Transverse colon (tissue), 4 donors: ENCODE data around the gene STAG1. TPM values are rescaled to one million over a fixed set of nuclear protein-coding genes. Genes with fewer than 3 reads are reported as not detected.

Experiments used
- DNase-seq: peaks from one replicate; pipeline ENCODE4 v3.0.0-alpha.2; 2019
- H3K27ac ChIP-seq, 4 donors: fragments of 200-600 bp; sonication (generic); 2 replicates each; pipeline ENCODE4 v1.5.1; 2016 to 2018; ENCODE audit warnings: inconsistent platforms in 4 of 4
- H3K27me3 ChIP-seq: fragments of 200-600 bp; sonication (generic); 2 replicates; pipeline ENCODE4 v1.5.1; 2017; ENCODE audit warnings: inconsistent platforms
- H3K36me3 ChIP-seq, 4 donors: fragments of 200-600 bp; sonication (generic); 2 replicates each; pipeline ENCODE4 v1.5.1; 2017 to 2019; ENCODE audit warnings: inconsistent platforms in 4 of 4
- H3K4me1 ChIP-seq, 4 donors: fragments of 200-600 bp; sonication (generic); 2 replicates each; pipeline ENCODE4 v1.5.1; 2017 to 2020; ENCODE audit warnings: inconsistent platforms in 4 of 4
- H3K4me3 ChIP-seq, 4 donors: fragments of 200-600 bp; sonication (generic); 1 replicate in 1 of 4; 2 replicates in 3 of 4; pipeline versions ENCODE4 v1.5.1 to v1.6.1; 2017 to 2019; ENCODE audit warnings: inconsistent platforms in 4 of 4
- H3K9me3 ChIP-seq, 2 donors: fragments of 200-600 bp; sonication (generic); 2 replicates each; pipeline ENCODE4 v1.5.1; 2017 to 2019; ENCODE audit warnings: inconsistent platforms in 2 of 2
- CTCF ChIP-seq, 5 experiments: fragments of 200-600 bp in 3 of 5; fragments of 450-650 bp in 2 of 5; sonication (generic) in 3 of 5; IDR thresholded peaks; 1 replicate in 2 of 5; 2 replicates in 3 of 5; pipeline ENCODE4 v1.5.1; 2016 to 2017; ENCODE audit warnings: antibody characterized with exemption in 5 of 5, inconsistent platforms in 3 of 5, mild to moderate bottlenecking in 2 of 5, moderate library complexity in 1 of 5
- EP300 ChIP-seq: sonication (generic); formaldehyde crosslinking; IDR thresholded peaks from one replicate; pipeline ENCODE4 v1.6.1; 2017; ENCODE audit warnings: antibody characterized with exemption, low read depth
- POLR2A ChIP-seq: fragments of 450-650 bp; IDR thresholded peaks from one replicate; pipeline ENCODE4 v1.6.1; 2016; ENCODE audit warnings: antibody characterized with exemption, mild to moderate bottlenecking, moderate library complexity
- POLR2AphosphoS5 ChIP-seq, 3 donors: sonication (generic); formaldehyde crosslinking; IDR thresholded peaks; one replicate each; pipeline ENCODE4 v1.6.1; 2016; ENCODE audit warnings: antibody characterized with exemption in 3 of 3
- WGBS, 2 donors: methylation state at CpG; one replicate each; pipeline ENCODE4 v1.1.5; 2018; ENCODE audit warnings: low coverage in 1 of 2; 5-methylcytosine and 5-hydroxymethylcytosine counted together
- in situ Hi-C, 4 donors: fragments of 200-750 bp; cut with MboI; loops; one replicate each; pipeline versions ENCODE4 v1.15.0 to v1.15.1; 2017; ENCODE audit warnings: low sequenced_read_pairs in 3 of 4, low pct_ligation_motif_present in 1 of 4, low pct_unique_long_range_greater_than_20kb in 1 of 4
- intact Hi-C: fragments of 100-400 bp; cut with DNase I; formaldehyde crosslinking; loops from one replicate; pipeline ENCODE4 v1.15.1; 2023; ENCODE audit warnings: low total_unique reads
- total RNA-seq, 4 donors: library from RNA; depleted of rRNA; stranded (reverse); fragments of >200 nt; gene quantifications; one replicate each; pipeline ENCODE4 v1.1.0, GENCODE V29; 2016

Gene STAG1
- total RNA-seq, 4 donors from 2014 or later, result 14.5 to 57.2 (median 42.2) TPM

- intact Hi-C loops (loop anchor here (5.0 kb wide), 1 partner anchor 622 kb away; no protein-coding TSS in a partner anchor), in situ Hi-C loops (loop anchor here (10.0 to 25.0 kb wide), 6 partner anchors 303 to 624 kb away; partner anchors contain the start of gene STAG1 (in 1 of the 4))
- DNase-seq, result no peak
- 91 to 92% methylated on average over 3 of the region's 3 CpGs for WGBS, 2 donors
- Histone ChIP-seq H3K4me3 (no peak overlapping the region), H3K9me3 (no peaks in the 10 kb centered on the region), H3K36me3 (no peaks in the 10 kb centered on the region), H3K27ac (no peak overlapping the region), H3K27me3 (no peaks in the 10 kb centered on the region), H3K4me1 (peaks cover 0 to 9% (median 3%) of the 10 kb centered on the region in 4 donors)
- TF ChIP-seq EP300 (no peak), POLR2A (no peak), CTCF (IDR thresholded peaks at IDR 0.05) (no peak), POLR2AphosphoS5 (IDR thresholded peaks at IDR 0.05) (no peak)
Observed at GRCh38 chr3:136390574-136390973, 361.6 kb downstream of the STAG1 start.

GRCh38 chr3:136387031-136387430 is 365.1 kb downstream of the STAG1 start:
- 50 to 71% methylated on average over 1 of the region's 1 CpG for WGBS, 2 donors
- no peak overlapping the region for H3K27ac ChIP-seq
- H3K9me3 ChIP-seq, result no peaks in the 10 kb centered on the region
- no peaks in the 10 kb centered on the region for H3K36me3 ChIP-seq
- intact Hi-C loops, result no loop called here
- TF ChIP-seq EP300 (no peak), POLR2AphosphoS5 (IDR thresholded peaks at IDR 0.05) (no peak), CTCF (IDR thresholded peaks at IDR 0.05) (no peak), POLR2A (no peak)
- no peak overlapping the region for H3K4me3 ChIP-seq
- H3K27me3 ChIP-seq, result no peaks in the 10 kb centered on the region
- H3K4me1 ChIP-seq, result peaks cover 0 to 7% (median 3%) of the 10 kb centered on the region in 4 donors
- in situ Hi-C loops, result loop anchor here in 3 of 4 donors (10.0 to 25.0 kb wide), 4 partner anchors 300 to 625 kb away; no protein-coding TSS in a partner anchor
- DNase-seq, result no peak

GRCh38 chr3:136385457-136385856 is 366.7 kb downstream of the STAG1 start:
- H3K27me3 ChIP-seq, result no peaks in the 10 kb centered on the region
- no peak for DNase-seq
- in situ Hi-C loops (loop anchor here in 3 of 4 donors (10.0 to 25.0 kb wide), 4 partner anchors 298 to 627 kb away; no protein-coding TSS in a partner anchor), intact Hi-C loops (no loop called here)
- H3K4me3 ChIP-seq, result no peak overlapping the region
- H3K4me1 ChIP-seq, result no peaks in the 10 kb centered on the region
- no peaks in the 10 kb centered on the region for H3K36me3 ChIP-seq
- 70% methylated on average over 2 of the region's 2 CpGs for WGBS, 2 donors
- no peaks in the 10 kb centered on the region for H3K9me3 ChIP-seq
- no peak overlapping the region for H3K27ac ChIP-seq
- TF ChIP-seq CTCF (IDR thresholded peaks at IDR 0.05) (no peak), POLR2A (no peak), POLR2AphosphoS5 (IDR thresholded peaks at IDR 0.05) (no peak), EP300 (no peak)

- no peak overlapping the region for H3K4me3 ChIP-seq
- TF ChIP-seq POLR2AphosphoS5 (IDR thresholded peaks at IDR 0.05), result no peak
- TF ChIP-seq CTCF (IDR thresholded peaks at IDR 0.05), result no peak
- TF ChIP-seq EP300, result no peak
- no peak for TF ChIP-seq POLR2A
- no peaks in the 10 kb centered on the region for H3K27me3 ChIP-seq
- no peak overlapping the region for H3K27ac ChIP-seq
- H3K4me1 ChIP-seq, result no peaks in the 10 kb centered on the region
- no peaks in the 10 kb centered on the region for H3K9me3 ChIP-seq
- in situ Hi-C loops (loop anchor here in 3 of 4 donors (10.0 to 25.0 kb wide), 4 partner anchors 294 to 631 kb away; no protein-coding TSS in a partner anchor), intact Hi-C loops (no loop called here)
- WGBS, 2 donors, result 80 to 86% methylated on average over 2 of the region's 2 CpGs
- DNase-seq, result no peak
- peaks cover 0 to 8% (median 0%) of the 10 kb centered on the region in 4 donors for H3K36me3 ChIP-seq
Observed at GRCh38 chr3:136381051-136381450, 371.1 kb downstream of the STAG1 start.
